HG03460 (cell line): ENCODE data around the gene MEF2A.
A peak's percentile ranks its signal among the peaks of the same experiment; 100 is the strongest.
"Not testable (repeated sequence)": the region's sequence is repeated elsewhere in the genome, so short reads cannot be mapped to it uniquely, and the experiment has no call there.

Experiments
- ATAC-seq: cut with Tn5 transposase; IDR thresholded peaks from one replicate; pipeline ENCODE4 v1.9.1; 2021; ENCODE audit not compliant: unreplicated experiment

Gene MEF2A

DNA sequence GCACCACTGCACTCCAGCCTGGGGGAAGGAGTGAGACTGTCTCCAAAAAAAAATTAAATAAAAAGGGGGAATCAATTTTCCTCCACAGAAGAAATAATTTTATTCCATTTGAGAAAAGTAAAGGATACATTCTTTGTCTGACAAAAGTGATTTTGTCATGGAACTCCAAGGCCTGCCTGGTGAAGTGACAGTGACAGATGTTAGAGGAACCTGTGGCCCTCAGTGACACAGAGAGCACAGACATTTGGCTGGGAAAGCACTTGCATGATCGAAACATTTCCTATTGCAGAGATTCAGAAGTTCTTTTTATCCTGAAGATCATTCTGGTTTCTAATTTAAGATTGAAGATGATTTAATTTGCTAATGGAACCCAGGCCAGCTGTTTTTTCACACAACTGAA lies 161.5 kb downstream of the MEF2A start:
- no peak for ATAC-seq

GRCh38 chr15:99727733-99728132 lies 161.9 kb downstream of the MEF2A start:
- ATAC-seq, result no peak

DNA sequence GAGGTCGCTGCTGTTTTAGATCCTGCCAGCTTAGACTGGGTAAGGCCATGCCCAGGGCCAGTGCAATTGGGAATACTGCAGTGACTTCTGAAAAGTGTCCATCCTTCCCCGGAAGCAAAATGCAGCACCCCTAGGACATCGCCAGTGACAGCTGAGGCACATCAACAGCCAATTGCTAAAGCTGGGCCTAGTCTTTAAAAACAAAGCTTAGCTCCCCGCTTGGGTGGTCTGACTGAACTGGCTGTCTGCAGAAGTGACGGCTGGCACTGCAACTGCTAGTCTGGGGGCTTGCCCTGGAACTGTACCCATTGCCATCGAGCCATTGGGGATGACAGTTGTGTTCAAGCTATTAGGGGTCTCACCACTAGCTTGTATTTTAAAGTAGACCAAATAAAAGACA lies 163.1 kb downstream of the MEF2A start:
- no peak for ATAC-seq

DNA sequence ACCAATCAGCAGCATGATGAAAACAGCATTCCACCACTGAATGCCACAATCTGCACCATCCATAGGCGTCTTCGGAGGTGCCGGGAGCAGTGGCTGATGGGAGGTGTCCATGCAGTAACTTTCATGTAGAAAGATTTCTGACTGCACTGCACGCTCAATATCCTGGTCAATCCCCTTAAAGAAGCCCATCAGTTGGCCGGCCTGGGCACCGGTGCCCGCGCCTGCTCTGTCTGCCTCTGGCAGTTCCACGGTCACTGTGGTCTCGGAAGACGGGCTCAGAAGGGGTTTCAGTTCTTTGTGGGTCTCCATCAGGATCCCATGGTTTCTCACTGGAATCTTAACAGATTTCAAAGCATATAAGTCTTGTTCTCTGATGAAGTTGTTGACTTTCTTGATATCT lies 163.5 kb downstream of the MEF2A start:
- ATAC-seq, result no peak

DNA sequence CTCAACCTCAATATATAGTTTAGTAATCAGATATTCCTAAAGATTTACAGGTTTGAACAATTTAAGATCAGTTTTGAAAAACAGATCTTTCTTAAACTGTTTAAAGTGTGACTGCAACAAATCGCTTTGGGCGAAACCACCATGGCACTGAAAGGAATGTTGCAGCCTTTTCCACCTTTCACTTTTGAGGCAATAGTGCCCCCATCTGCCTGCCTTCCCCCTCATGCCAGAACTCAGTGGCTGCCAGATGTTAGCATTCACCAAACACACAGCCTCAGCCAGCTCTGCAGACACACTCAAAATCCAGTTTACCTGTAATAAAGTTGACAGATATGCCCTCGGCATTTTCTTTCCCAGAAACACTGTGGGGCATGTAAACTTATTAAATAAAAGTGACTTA lies 164.1 kb downstream of the MEF2A start:
- ATAC-seq, result no peak

DNA sequence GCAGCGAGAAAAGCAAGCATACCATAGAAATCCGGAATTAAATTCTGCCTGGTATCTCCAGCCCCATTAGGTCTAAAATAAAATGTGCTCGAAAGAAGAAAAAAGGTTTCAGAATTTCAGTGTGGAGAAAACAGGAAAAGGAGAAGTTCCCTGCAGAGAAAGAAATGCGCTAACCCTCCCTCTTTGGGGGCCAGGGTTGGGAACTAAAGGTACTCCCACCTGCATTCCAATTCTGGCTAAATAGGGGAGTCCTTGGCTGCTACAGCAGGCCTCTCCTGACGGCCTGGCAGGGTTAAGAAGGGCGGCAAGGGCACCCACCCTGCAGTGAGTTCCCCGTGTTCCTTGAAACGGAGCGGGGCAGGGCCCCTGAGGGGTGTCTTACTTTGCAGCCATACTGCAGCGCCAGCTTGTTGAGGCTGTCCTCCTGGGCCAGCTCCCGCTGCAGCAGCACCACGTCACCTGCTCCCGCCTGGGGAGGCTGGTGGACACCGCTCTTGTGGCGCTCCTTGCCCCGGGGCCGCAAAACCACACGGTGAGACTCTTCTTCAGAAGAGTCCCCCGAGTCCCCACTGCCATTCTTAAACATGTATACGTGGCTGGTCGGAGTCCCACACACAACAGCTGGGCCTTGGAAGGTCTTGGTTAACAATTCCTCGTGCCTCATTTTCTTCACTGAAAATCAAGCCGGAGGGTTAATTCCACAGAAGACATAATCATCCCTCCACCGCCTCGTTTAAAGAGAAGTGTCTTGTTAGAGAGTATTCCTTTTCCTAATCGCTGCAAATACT lies 165.7 kb downstream of the MEF2A start:
- ATAC-seq, result no peak

DNA sequence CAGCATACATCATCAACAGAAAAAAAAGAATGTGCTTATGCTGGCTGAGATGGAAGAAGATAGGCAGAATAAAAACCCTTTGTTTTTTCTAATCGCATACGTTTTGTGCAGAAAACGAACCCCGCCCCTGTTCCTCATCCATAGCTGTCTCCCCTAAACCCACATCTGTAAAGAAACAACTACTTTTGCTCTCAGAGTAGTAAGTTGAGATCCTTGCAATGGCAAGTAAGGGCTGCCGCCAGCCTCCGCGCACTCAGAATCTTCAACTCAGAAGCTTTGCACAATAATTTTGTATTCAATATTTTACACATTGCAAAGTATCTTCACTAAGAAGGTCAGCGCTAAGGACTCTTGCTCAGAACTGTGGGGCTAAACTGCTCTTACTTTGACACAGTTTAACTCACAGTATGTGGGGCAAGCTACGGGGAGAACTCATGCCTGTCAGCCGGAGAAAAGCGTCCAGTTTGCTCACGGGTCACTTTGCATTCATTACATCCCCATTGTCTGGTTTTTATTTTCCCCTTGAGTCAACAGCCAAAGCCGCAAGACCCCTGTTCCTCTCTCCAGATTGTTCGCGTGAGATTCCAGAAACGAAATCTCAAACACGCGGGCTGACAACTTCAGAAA lies 166.5 kb downstream of the MEF2A start:
- ATAC-seq, result no peak

GRCh38 chr15:99732751-99733267 lies 167.0 kb downstream of the MEF2A start:
- peak; percentile 22 for ATAC-seq

DNA sequence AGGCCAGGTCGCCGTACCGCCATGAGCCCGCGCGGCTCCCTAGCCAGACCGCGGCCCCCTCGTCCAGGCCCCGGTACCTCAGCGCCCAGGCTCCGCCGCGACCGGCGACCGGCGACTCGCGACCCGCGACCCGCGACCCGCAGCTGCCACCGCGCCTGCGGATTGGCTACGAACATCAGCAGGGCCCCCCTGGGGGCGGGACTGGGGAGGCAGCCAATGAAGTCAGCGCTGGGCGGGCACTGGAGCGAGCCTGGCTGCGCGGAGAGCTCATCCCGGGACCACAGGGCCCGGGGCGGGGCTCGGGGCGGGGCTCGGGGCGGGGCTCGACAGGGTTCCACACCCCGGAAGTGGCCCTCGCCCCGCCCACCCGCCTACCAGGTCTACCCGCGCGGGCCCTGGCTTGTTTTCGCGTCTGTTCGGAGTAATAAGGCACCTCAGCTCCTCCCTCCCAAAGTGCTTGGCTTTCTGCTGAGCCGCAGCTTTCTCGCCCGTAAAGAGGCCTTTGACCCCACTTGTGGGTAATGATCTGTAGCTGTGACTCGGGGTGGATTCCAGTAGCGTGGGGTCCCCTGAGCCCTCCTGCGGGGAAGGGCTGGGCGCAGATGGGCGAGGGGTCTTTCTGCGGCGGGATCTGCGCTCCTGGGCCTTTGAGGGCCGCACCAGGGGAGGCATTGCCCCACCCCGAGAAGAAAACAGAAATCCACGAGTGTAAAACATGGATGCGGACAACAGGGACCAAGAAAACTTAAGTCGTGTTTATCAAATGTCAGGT lies 167.7 kb downstream of the MEF2A start, which contains the start of gene LYSMD4:
TSS of gene LYSMD4 (minus strand) at position 170 of the 772 bp plus-strand sequence. CDS start 1,438 bp downstream, outside the sequence.
- peak; percentile 99 for ATAC-seq

- ATAC-seq, result not testable (repeated sequence)
These were observed 168.2 kb downstream of the MEF2A start for GRCh38 chr15:99734040-99734291.

DNA sequence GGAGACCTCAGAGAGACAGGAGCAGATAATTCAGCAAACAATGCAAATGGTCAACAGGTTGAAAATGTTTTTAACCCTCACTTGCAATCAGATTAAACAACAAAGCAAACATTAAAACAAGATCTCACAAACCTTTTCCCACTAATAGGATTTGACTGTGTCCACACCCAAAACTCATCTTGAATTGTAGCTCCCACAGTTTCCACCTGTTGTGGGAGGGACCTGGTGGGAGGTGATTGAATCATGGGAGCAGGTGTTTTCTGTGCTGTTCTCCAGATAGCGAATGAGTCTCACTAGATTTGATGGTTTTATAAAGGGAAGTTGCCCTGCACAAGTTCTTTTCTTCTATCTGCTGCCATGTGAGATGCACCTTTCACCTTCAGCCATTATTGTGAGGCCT lies 168.8 kb downstream of the MEF2A start:
- no peak for ATAC-seq

DNA sequence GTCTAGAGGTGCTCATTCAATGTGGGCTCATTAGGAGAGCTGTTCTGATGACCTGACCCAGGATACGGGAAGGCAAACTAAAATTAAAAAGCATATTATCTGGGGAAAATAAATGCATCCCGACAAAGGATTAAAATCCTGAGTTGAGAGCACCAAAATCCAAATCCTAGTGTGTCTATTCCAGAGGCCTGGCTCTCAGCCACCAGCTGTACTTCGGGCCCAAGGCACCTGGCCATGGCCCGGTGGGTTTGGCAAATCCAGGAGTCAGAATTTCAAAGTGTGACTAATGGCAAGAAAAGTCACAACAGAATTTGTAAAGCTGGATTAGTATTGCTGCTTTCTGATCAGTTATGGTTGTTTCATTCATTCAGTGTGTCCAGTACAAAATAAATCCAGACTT lies 170.1 kb downstream of the MEF2A start:
- ATAC-seq, result no peak

DNA sequence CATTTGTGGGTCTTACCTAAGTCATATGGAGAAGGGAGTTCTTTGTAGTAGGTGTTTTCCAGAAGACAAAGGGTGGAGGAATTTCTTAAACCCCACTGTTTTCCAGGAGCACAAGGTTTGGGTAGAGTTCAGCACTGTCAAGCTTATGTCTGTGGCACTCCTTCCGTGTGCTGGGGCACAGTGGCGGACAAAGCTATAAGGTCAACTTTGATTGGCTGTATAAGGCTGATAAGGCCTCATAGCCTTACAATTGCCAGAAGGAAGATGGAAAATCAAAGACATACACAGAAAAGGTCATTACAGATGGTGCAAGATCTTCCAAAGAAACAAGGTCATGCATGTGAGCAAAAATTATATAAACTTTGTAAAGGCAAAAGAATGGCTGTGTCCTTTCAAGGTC lies 170.9 kb downstream of the MEF2A start:
- ATAC-seq, result no peak

- no peak for ATAC-seq
These were observed 172.4 kb downstream of the MEF2A start for GRCh38 chr15:99738021-99738847.

DNA sequence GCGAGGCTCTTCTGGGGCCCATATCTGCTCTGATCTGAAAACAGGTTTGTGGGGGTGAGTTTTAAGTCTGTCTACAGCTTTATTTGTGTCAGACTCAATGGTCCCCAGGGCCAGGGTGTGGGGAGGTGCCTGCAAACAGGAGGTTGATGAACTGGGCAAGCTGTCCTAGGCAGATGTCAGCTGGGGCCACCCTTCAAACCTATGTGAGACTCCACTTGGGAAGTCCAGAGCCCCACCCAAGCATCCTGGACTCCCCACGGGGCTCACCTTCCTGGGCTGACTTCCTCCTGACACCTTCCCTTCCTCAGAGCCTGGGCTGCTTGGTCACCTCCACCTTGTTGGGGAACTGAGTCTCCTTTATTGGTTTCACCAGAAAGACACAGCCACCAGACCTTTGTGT lies 176.1 kb downstream of the MEF2A start:
- ATAC-seq, result no peak

DNA sequence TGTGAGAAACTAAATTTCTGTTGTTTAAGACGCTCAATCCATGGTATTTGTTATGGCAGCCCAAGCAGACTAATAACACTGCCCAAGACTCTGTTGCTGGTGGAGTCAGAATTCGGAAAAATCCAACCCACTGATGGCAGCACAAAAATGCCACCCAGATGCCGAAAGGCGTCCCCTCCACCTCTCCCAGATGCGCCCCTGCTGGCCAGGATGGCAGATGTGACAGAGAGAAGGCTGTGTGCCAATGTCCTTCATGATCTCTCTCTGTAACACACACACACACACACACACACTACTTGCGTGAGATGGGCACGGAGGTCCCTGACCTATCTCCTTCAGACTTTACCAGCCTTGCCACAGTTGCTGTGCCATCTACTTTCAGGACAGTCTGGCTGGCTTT lies 178.4 kb downstream of the MEF2A start:
- ATAC-seq, result no peak

DNA sequence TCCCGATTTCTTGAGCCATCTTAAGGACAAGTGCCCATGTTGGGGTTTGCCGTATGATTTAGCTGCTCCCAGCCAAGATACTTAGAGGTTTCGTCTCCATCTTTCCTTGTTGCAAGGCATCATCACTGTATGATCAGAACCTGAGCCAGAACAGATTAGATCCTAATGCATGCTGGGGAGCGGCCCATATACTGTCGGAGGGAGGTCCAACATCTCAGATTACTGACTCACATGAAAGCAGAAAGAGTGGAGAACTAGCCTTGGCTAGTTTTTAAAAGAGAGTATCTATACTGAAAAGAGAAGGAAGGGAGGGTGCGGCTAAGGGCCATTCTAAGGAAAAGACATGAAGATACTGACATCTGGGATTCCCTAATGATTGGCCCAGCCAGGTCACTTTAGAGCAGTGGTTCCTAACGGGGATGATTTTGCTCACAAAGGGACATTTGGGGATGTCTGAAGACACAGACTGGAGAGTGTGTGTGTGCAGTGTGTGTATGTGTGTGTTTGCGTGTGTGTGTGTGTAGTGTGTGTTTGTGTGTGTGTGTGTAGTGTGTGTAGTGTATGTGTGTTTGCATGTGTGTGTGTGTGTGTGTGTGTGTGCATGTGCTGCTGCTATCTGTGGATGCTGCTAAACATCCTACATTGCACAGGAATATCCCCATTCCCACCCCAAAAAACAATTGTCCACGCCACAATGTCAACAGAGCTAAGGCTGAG lies 179.7 kb downstream of the MEF2A start:
- ATAC-seq, result no peak

GRCh38 chr15:99749386-99749785 lies 183.6 kb downstream of the MEF2A start:
- no peak for ATAC-seq

DNA sequence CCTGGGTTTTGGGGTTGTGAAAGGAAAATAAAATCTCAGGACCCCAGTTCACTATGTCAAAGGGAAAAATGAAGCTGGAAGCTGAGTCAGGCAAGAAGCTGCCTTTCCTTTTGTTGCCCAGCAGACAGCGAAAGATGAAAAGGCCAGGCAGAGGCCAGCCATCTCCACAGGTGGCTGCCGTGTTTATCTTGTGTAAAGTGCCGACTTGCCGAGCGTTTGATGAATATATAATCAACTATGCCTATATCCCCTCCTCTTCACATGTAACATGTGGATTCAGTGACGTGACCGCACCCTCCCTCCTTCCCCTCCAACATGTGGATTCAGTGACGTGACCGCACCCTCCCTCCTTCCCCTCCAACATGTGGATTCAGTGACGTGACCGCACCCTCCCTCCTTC lies 184.5 kb downstream of the MEF2A start:
- not testable (repeated sequence) for ATAC-seq

DNA sequence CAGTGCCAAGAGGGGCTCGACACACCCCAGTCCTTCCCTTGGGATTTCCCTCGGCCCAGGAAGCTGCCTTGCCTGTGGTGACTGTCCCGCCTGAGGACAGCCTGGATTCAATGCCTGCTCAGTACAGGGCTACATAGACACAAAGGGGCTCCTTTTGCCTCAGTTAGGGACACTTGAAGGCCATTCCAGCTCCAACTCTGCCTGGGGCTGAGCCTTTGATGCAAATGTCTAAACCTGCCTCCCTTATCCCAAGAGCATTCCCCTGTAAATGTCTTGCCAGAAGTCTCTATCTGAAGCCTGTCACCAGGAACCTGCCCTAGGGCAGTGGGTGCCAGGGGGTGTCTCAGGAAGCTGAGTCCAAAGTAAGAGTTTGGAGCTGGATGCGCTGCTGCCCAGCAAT lies 186.8 kb downstream of the MEF2A start:
- no peak for ATAC-seq
